GM23248 (cell line): Measurements from ENCODE around the gene ZNF275.

Source experiments
- EZH2 ChIP-seq: fragments of 200-600 bp; sonication (generic); IDR thresholded peaks from 2 replicates; pipeline ENCODE4 v1.6.1; 2018; ENCODE audit warnings: antibody characterized with exemption, mild to moderate bottlenecking; ENCODE audit not compliant: insufficient read depth, poor library complexity, severe bottlenecking
- EZH2phosphoT487 ChIP-seq: fragments of 200-600 bp; sonication (generic); IDR thresholded peaks from 2 replicates; pipeline ENCODE4 v1.6.1; 2018; ENCODE audit warnings: antibody characterized with exemption, moderate library complexity, mild to moderate bottlenecking, low read depth; ENCODE audit not compliant: insufficient read depth

DNA sequence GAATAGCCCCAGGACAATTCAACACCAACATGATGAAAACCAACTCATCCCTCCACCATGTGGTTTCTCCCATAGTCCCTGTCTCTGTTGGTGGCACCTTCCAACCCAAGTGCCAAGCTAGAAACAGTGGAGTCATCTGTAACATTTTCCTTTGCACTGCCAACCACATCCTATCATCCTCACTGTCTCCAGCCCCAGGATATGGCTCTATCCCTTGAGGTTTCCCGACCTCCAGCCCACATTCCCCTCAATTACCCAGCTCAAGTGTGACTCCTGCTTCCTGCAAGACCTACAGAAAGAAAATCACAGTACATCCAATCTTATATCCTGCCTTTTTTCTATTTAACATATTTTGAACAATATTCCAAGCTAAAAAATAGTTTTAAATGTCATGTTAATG, 36.6 kb upstream of the ZNF275 start:
- TF ChIP-seq EZH2phosphoT487 (no peak), EZH2 (no peak)
